K562 treated with DMSO at 1 percent for 12 hours (cell line): ENCODE results near the gene DLG5. TPM values are rescaled to one million over a fixed set of nuclear protein-coding genes. Genes with fewer than 3 reads are reported as not detected.

Experiments
- total RNA-seq: library from RNA; unstranded; fragments of 300-600 nt; gene quantifications from 2 replicates; pipeline ENCODE4 v1.2.3, GENCODE V29; 2022; ENCODE audit not compliant: insufficient read depth

Gene DLG5, protein sequence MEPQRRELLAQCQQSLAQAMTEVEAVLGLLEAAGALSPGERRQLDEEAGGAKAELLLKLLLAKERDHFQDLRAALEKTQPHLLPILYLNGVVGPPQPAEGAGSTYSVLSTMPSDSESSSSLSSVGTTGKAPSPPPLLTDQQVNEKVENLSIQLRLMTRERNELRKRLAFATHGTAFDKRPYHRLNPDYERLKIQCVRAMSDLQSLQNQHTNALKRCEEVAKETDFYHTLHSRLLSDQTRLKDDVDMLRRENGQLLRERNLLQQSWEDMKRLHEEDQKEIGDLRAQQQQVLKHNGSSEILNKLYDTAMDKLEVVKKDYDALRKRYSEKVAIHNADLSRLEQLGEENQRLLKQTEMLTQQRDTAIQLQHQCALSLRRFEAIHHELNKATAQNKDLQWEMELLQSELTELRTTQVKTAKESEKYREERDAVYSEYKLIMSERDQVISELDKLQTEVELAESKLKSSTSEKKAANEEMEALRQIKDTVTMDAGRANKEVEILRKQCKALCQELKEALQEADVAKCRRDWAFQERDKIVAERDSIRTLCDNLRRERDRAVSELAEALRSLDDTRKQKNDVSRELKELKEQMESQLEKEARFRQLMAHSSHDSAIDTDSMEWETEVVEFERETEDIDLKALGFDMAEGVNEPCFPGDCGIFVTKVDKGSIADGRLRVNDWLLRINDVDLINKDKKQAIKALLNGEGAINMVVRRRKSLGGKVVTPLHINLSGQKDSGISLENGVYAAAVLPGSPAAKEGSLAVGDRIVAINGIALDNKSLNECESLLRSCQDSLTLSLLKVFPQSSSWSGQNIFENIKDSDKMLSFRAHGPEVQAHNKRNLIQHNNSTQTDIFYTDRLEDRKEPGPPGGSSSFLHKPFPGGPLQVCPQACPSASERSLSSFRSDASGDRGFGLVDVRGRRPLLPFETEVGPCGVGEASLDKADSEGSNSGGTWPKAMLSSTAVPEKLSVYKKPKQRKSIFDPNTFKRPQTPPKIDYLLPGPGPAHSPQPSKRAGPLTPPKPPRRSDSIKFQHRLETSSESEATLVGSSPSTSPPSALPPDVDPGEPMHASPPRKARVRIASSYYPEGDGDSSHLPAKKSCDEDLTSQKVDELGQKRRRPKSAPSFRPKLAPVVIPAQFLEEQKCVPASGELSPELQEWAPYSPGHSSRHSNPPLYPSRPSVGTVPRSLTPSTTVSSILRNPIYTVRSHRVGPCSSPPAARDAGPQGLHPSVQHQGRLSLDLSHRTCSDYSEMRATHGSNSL (N-terminal part only)
- total RNA-seq = 7.2 and 31.3 TPM in 2 replicates

GRCh38 chr10:77926566-77927401, at the start of gene DLG5:
TSS of gene DLG5 (minus strand) at chr10:77926755. CDS start at chr10:77926520, 235 bp downstream.

Other genes with a start within 250 kb of the DLG5 start
- gene POLR3A, start 102.8 kb upstream of the DLG5 start, total RNA-seq = 8.0 and 23.2 TPM in 2 replicates
- gene RPS24, start 107.1 kb upstream of the DLG5 start, total RNA-seq = 3,945 and 4,157 TPM in 2 replicates